Karpas-422 (cell line): Measurements from ENCODE around the gene PRRG2. TPM values are rescaled to one million over a fixed set of nuclear protein-coding genes. Genes with fewer than 3 reads are reported as not detected.

Experiments
- DNase-seq: peaks from one replicate; pipeline ENCODE4 v3.0.0-alpha.2; 2015
- H2AFZ ChIP-seq: fragments of 200-600 bp; sonication (generic); 2 replicates; pipeline ENCODE4 v1.6.1; 2014; ENCODE audit warnings: antibody characterized with exemption, low read length, mixed read lengths
- H3K27ac ChIP-seq: fragments of 200-600 bp; sonication (generic); 2 replicates; pipeline ENCODE4 v1.5.1; 2014; ENCODE audit warnings: mild to moderate bottlenecking, low read length, moderate library complexity
- H3K27me3 ChIP-seq: fragments of 200-600 bp; sonication (generic); 2 replicates; pipeline ENCODE4 v1.6.1; 2014; ENCODE audit warnings: low read length, mixed read lengths
- H3K36me3 ChIP-seq: fragments of 200-600 bp; sonication (generic); 2 replicates; pipeline ENCODE4 v1.6.1; 2014; ENCODE audit warnings: low read length, mixed read lengths; ENCODE audit not compliant: insufficient read depth
- H3K4me1 ChIP-seq: fragments of 200-600 bp; sonication (generic); 2 replicates; pipeline ENCODE4 v1.6.1; 2014; ENCODE audit warnings: mild to moderate bottlenecking, low read length, mixed read lengths
- H3K4me2 ChIP-seq: fragments of 200-600 bp; sonication (generic); 2 replicates; pipeline ENCODE4 v1.6.1; 2014; ENCODE audit warnings: low read length, low read depth, mild to moderate bottlenecking; ENCODE audit not compliant: poor library complexity, severe bottlenecking
- H3K4me3 ChIP-seq: fragments of 200-600 bp; sonication (generic); 2 replicates; pipeline ENCODE4 v1.5.1; 2014; ENCODE audit warnings: mild to moderate bottlenecking, antibody characterized with exemption, low read length, mixed read lengths
- H3K79me2 ChIP-seq: fragments of 200-600 bp; sonication (generic); 2 replicates; pipeline ENCODE4 v1.6.1; 2014; ENCODE audit warnings: mild to moderate bottlenecking, low read length, mixed read lengths
- H3K9ac ChIP-seq: fragments of 200-600 bp; sonication (generic); 2 replicates; pipeline ENCODE4 v1.6.0; 2014; ENCODE audit warnings: low read length
- H3K9me2 ChIP-seq: fragments of 200-600 bp; sonication (generic), shearing (Covaris generic); replicated peaks from 2 replicates; pipeline ENCODE4 v1.6.0; 2014; ENCODE audit warnings: mild to moderate bottlenecking, low read length, moderate library complexity; ENCODE audit not compliant: insufficient read depth
- H3K9me3 ChIP-seq: fragments of 300-700, 200-600 bp; sonication (generic); 2 replicates; pipeline ENCODE4 v1.6.1; 2014; ENCODE audit warnings: low read length, mixed read lengths
- H4K20me1 ChIP-seq: fragments of 200-600 bp; sonication (generic); 2 replicates; pipeline ENCODE4 v1.6.1; 2014; ENCODE audit warnings: mild to moderate bottlenecking, antibody characterized with exemption, low read length, low read depth; ENCODE audit not compliant: insufficient read depth
- total RNA-seq: library from RNA; depleted of rRNA; stranded (reverse); fragments of >200 nt; shearing (Covaris generic); gene quantifications from 2 replicates; pipeline ENCODE4 v1.2.3, GENCODE V29; 2014; ENCODE audit warnings: low replicate concordance

PRRG2 gene
- total RNA-seq, 1 experiment from 2014 or later: 1.3 TPM

DNA sequence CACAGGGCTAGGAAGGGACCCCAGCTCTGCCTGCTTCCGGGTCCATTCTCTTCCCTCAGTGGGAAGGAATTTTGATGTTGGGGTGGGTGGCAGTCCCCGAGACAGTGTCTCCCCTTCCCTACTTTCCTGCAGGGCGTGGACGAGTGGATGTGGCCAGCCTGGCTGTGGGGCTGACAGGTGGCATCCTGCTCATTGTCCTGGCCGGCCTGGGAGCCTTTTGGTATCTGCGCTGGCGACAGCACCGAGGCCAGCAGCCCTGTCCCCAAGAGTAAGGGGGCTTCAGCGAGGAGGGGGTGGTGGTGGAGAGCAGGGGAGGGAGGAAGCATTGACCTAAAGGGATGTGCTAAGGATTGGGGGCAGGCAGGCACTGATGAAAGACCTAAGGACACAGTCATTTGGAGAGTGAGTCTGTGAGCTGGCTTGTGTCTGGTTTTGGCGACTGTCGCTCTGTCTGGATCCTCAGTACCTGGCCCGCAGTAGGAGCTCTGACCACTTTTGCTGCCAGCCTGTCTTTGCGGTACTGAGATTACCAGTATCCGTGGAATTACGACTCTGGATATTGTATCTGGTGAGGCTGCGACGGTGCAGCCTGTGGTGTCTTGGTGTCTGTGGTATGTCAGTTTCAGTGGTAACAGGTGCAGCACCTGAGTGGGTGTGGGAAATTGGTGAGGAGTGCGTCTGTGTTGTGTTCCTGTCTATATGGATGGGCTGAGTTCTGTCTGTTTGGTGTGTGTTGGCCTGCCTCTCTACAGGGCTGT lies 7.4 kb downstream of the PRRG2 start:
- Histone ChIP-seq H3K9ac (no peak overlapping the region), H3K9me3 (no peaks in the 10 kb centered on the region), H3K4me1 (peaks cover 17% of the 10 kb centered on the region), H3K4me2 (no peak overlapping the region), H3K79me2 (peaks cover 13% of the 10 kb centered on the region), H3K36me3 (peaks cover under 1% of the 10 kb centered on the region; the same call in 1 of the 2 replicates), H3K27ac (no peak overlapping the region), H3K9me2 (no peaks in the 10 kb centered on the region), H4K20me1 (peaks cover 8% of the 10 kb centered on the region), H3K4me3 (no peak overlapping the region), H3K27me3 (no peaks in the 10 kb centered on the region), H2AFZ (no peak overlapping the region)
- DNase-seq: no peak

DNA sequence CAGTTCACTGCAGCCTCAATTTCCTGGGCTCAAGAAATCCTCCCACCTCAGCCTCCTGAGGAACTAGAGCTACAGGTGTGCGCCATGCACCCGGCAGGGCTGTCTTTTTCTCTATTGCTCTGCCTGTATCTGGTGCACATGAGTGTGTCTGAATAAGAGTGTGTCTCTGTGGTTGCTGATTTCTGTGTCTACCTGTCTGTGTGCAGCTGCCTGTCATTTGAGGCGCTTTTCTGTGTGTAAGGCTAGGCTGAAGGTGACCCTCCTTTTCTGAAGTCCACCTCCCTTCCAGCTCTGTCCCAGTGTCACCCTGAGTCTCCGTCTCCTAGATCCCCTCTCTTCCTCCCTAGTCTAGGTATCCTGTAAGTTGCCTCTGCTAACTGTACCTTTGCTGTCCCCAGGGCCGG lies 8.4 kb downstream of the PRRG2 start:
- H3K27me3 ChIP-seq: no peaks in the 10 kb centered on the region
- no peak overlapping the region for H3K9ac ChIP-seq
- H3K27ac ChIP-seq: no peak overlapping the region
- H3K79me2 ChIP-seq: peaks cover 23% of the 10 kb centered on the region
- H3K4me1 ChIP-seq: peaks cover 23% of the 10 kb centered on the region
- no peak overlapping the region for H3K4me2 ChIP-seq
- H4K20me1 ChIP-seq: peaks cover 17% of the 10 kb centered on the region
- no peak overlapping the region for H2AFZ ChIP-seq
- no peaks in the 10 kb centered on the region for H3K9me2 ChIP-seq
- DNase-seq: no peak
- H3K36me3 ChIP-seq: peaks cover 10% of the 10 kb centered on the region; the same call in 1 of the 2 replicates
- H3K9me3 ChIP-seq: no peaks in the 10 kb centered on the region
- no peak overlapping the region for H3K4me3 ChIP-seq

DNA sequence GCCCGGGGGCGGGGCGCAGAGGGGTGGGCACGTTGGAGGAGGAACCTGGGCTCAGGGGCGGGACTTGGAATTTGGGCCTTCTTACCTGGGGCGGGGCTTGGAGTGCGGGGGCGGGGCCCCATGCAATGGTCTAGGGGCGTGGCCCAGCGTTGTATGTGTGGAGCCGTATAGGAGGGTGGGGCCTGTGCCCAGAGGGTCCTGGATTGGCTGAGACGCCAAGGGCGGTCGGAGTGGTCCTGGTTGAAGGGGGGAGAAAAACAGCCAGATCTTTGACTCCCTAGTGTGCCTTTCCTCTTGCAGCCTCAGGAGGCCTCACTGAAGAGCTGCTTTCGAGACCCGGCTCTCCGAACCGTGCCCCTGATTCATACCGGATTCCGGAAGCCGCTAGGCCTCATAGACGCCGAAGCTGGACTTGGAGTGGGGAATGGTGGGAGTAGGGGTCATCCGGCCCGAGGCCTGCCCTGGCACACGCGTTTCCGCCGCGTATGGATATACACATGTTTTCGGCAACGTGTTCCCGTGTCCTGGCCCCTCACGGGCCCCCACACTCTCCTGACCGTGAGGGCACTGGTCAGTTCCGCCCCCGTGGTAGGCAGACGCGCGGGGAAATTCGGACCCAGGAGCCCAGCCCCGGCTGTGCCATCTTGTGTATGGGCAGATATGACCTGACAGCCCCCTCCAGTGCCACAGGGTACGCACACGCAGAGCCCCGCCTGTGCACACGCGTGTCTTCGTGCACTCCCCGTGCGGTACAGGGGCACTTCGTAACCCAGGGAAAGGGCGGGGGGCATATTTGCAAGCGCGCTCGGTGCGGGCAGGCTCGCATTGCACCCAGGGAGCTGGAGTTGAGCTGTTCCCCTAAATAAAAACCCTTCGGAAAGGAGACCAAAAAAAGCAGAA lies 9.2 kb downstream of the PRRG2 start:
- Histone ChIP-seq H3K9me3 (no peaks in the 10 kb centered on the region), H4K20me1 (peaks cover 22% of the 10 kb centered on the region), H3K4me2 (peak overlapping the region; percentile 86), H3K9ac (peak overlapping the region; percentile 94), H3K27ac (peak overlapping the region; percentile 92), H3K4me3 (peak overlapping the region; percentile 79), H2AFZ (no peak overlapping the region), H3K27me3 (no peaks in the 10 kb centered on the region), H3K9me2 (no peaks in the 10 kb centered on the region), H3K4me1 (peaks cover 23% of the 10 kb centered on the region), H3K36me3 (peaks cover 14% of the 10 kb centered on the region; the same call in 1 of the 2 replicates), H3K79me2 (peaks cover 28% of the 10 kb centered on the region)
- peak; percentile 100 for DNase-seq

DNA sequence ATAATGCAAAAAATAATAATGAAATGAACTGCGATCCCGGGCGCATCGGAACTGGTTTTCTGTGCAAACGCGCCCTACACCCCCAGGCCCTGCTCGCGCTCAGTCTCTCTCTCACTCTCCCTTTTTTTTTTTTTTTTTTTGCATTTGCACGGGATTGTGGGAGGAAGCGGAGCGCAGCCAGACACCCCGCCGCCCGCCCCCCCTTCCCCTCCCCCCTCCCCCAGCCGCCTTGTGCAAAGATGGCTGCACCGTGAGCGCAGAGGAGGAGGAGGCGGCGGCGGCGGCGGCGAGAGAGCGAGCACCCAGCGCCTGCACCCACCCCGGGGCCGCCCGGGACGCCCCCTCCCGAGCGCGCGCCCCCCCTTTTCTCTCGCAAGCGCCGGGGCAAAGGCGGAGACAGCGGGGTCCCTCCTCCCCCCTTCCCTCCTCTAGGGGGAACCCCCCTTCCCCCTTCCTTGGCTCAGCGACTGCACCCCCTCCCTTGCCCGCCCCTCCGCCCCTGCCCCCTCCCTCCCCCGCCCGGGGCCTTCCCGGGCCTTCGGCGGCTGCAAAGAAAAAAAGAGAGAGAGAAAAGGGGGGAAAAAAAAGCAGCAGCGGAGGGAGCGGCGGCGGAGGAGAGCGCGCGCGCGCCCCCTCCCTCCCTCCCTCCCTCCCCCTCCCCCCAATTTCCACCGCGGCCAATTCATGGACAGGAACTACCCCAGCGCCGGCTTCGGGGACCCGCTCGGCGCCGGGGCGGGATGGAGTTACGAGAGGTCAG lies 10.0 kb downstream of the PRRG2 start, which contains the start of gene PRR12:
PRR12 (plus strand) TSS at position 212 of the 760 bp plus-strand sequence; CDS start at position 685, 473 bp downstream.
- Histone ChIP-seq H3K79me2 (peaks cover 36% of the 10 kb centered on the region), H3K9me3 (no peaks in the 10 kb centered on the region), H3K4me1 (peaks cover 23% of the 10 kb centered on the region), H3K4me2 (peak within 1 kb of the TSS; percentile 86), H3K27me3 (no peaks in the 10 kb centered on the region), H3K9me2 (no peaks in the 10 kb centered on the region), H3K4me3 (peak within 1 kb of the TSS; percentile 95), H2AFZ (0 out of 2 replicates have a peak within 1 kb of the TSS, but pooled peaks have one; percentile 12), H4K20me1 (peaks cover 25% of the 10 kb centered on the region), H3K27ac (peak within 1 kb of the TSS; percentile 92), H3K36me3 (peaks cover 14% of the 10 kb centered on the region; the same call in 1 of the 2 replicates), H3K9ac (peak within 1 kb of the TSS; percentile 94)
- peak; percentile 97 for DNase-seq

DNA sequence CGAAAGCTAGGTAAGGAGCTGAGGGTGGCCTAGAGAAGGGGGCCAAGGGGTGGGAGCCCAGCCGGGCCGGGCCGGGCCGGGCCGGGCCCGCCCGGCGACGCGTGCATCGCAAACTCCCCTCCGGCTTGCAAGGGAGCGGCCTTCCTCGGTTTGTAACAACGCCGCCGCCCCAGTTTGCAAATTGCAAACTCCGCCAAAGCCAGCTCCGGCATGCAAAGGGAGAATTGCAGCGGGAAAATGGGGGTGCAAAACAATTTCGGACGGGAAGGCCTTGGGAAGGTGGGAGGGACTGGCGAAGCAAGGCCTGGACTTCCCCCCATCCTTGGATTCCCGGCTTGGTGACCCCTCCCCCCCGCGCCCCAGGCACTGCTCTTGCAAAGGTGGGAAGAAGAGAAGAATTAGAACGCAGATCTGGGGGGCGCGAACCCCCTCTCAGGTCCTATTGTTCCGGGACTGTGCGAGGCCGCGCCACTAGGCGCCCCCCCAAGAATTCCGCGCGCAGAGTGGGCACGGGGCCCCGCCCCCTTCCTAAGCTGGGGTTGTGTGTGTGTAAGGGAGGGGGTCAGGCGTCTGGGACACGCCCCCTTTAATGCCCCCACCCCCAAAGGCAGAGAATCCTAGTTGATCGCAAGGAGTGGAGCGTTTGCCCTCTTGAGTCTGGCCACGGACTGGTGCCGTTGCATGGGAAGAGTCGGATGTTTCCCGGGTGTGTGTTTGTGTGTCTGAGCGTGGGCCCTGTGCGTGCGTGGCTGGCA lies 10.8 kb downstream of the PRRG2 start:
- Histone ChIP-seq H3K9me3 (no peaks in the 10 kb centered on the region), H3K36me3 (peaks cover 14% of the 10 kb centered on the region; the same call in 1 of the 2 replicates), H2AFZ (0 out of 2 replicates have a peak overlapping the region, but pooled peaks have one; percentile 12), H3K27me3 (no peaks in the 10 kb centered on the region), H3K79me2 (peaks cover 41% of the 10 kb centered on the region), H4K20me1 (peaks cover 29% of the 10 kb centered on the region), H3K9ac (peak overlapping the region; percentile 94), H3K27ac (peak overlapping the region; percentile 92), H3K4me1 (peaks cover 23% of the 10 kb centered on the region), H3K4me3 (peak overlapping the region; percentile 95), H3K9me2 (no peaks in the 10 kb centered on the region), H3K4me2 (peak overlapping the region; percentile 86)
- peak; percentile 86 for DNase-seq

DNA sequence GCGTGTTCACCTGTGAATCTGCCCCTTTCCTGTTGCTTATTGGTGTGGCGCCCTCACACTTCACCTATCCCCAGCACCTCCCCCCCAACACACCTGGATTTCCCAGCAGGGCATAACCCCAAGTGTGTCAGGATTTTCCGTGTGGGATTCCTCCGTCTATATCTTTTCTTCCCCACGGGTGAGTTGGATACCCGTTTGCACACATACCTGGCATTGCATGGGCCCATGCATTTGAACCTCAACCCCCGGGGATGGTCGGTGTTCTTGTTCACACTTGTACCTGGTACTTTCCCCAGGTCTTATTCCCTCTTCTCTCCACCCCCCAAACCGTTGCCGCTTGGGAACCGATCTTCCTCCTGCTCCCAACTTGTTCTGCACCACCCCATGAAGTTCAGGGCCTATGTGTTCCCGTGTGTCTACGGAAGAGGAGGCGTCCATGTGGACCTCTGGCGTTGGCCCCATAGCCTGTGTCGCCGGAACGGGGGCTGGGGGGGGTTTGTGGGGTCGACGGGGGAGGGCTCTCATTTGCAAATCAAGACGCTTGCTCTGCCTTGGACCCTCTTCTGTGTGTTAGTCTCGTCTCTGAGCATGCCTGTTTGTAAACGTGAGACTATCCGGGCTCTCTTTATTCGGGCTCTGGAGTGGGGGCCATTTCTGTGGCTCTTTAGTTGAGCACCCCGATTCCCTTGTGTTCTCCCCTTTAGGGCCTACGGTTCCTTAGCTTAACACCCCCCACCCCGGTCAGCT lies 11.5 kb downstream of the PRRG2 start:
- peaks cover 29% of the 10 kb centered on the region for H4K20me1 ChIP-seq
- no peak overlapping the region for H2AFZ ChIP-seq
- H3K27ac ChIP-seq: peak overlapping the region; percentile 92
- H3K4me2 ChIP-seq: peak overlapping the region; percentile 86
- H3K9me2 ChIP-seq: no peaks in the 10 kb centered on the region
- H3K27me3 ChIP-seq: no peaks in the 10 kb centered on the region
- H3K36me3 ChIP-seq: peaks cover 16% of the 10 kb centered on the region; the same call in 1 of the 2 replicates
- H3K9me3 ChIP-seq: no peaks in the 10 kb centered on the region
- DNase-seq: peak; percentile 86
- H3K9ac ChIP-seq: peak overlapping the region; percentile 94
- H3K4me3 ChIP-seq: peak overlapping the region; percentile 95
- H3K4me1 ChIP-seq: peaks cover 23% of the 10 kb centered on the region
- peaks cover 47% of the 10 kb centered on the region for H3K79me2 ChIP-seq
